Mesodermal cell (in vitro differentiated cells): ENCODE measurements around the gene DST.

Experiments used
- H3K27ac ChIP-seq: 2 replicates; pipeline ENCODE4 v1.7.0; 2013; ENCODE audit warnings: mild to moderate bottlenecking, low read depth, low read length, moderate library complexity; ENCODE audit not compliant: severe bottlenecking
- H3K36me3 ChIP-seq: 2 replicates; pipeline ENCODE4 v1.7.1; 2013; ENCODE audit warnings: mild to moderate bottlenecking, low read length, moderate library complexity; ENCODE audit not compliant: control insufficient read depth, insufficient read depth
- H3K4me1 ChIP-seq: one replicate; pipeline ENCODE4 v1.7.1; 2013; ENCODE audit warnings: mild to moderate bottlenecking, low read length; ENCODE audit not compliant: insufficient read depth, control insufficient read depth, poor library complexity, severe bottlenecking
- H3K4me3 ChIP-seq: 2 replicates; pipeline ENCODE4 v1.7.0; 2013; ENCODE audit warnings: low read length, control low read depth, mild to moderate bottlenecking; ENCODE audit not compliant: insufficient read depth, poor library complexity, severe bottlenecking; ENCODE audit errors: extremely low read depth
- H3K9me3 ChIP-seq: 2 replicates; pipeline ENCODE4 v1.7.1; 2013; ENCODE audit warnings: mild to moderate bottlenecking, low read length, moderate library complexity; ENCODE audit not compliant: control insufficient read depth
- WGBS, 2 experiments: methylation state at CpG; one replicate each; pipeline ENCODE4 v1.1.5; 2013; ENCODE audit warnings: missing lambda C conversion rate in 2 of 2; ENCODE audit not compliant: insufficient coverage in 2 of 2; 5-methylcytosine and 5-hydroxymethylcytosine counted together

Gene DST

DNA sequence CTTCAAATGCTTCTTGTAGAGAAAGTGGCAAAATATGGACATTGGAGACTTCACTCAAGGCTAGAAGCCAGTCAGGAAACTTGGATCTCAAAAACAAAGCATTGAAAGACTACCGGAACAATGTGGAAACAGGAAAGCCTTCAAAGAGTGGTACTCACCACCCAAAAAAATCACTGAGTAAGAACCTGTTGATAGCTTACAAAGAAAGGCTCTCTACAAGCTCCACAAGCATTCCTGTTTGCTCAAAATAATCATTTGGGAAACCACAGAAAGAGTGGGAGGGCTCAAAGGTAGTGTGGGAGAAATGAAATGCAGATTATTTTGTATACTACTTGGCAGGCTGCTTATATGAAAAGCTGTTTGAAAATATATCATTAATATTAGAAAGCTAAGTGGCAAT, 9.5 kb upstream of the DST start:
- Histone ChIP-seq H3K36me3 (peaks cover 13% of the 10 kb centered on the region), H3K9me3 (no peaks in the 10 kb centered on the region), H3K4me1 (peaks cover 10% of the 10 kb centered on the region), H3K4me3 (no peak overlapping the region), H3K27ac (no peak overlapping the region)
- WGBS, 2 experiments = no CpG with 5 or more reads among the region's 1 CpG

DNA sequence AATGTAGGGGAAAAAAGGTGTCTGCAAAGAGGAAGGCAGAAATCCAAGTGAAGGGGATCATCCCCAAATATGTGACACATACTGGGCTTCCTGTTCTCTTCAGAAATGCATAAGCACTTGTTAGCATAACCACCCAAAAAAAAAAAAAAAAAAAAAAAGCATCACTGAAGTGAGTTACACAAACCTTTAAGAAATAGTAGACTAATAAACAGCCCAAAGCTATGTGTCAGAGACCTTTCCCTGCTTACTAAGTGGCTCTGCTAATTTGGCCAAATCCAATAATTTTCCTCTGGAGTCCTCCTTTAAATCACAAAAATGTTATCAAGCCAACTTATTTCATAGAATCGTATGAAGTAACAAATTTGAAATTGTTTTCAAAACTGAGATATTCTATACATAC, 7.5 kb upstream of the DST start:
- H3K9me3 ChIP-seq = no peaks in the 10 kb centered on the region
- no peak overlapping the region for H3K4me3 ChIP-seq
- no CpG with 5 or more reads among the region's 1 CpG for WGBS, 2 experiments
- H3K36me3 ChIP-seq = peaks cover 24% of the 10 kb centered on the region
- H3K27ac ChIP-seq = no peak overlapping the region
- peaks cover 10% of the 10 kb centered on the region for H3K4me1 ChIP-seq

DNA sequence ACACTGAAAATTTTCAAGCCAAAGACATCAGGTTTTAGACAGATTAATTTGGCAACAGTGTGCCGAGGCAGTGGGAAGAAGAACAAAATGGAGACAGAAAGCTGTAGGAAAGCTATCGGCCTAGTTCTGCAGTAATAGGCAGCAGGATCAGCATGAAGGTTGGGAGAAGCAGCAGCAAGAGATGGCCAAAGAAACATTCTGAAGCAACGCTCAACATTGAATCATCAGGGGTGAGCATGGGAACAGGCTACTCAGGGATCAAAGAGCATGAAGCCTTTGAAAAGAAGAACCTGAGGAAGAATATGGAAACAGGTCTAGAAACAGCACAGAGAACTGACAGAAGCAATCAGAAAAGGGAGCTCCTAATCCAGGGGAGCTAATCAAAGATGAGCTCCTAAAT, 7.1 kb upstream of the DST start:
- H3K4me1 ChIP-seq = peaks cover 10% of the 10 kb centered on the region

DNA sequence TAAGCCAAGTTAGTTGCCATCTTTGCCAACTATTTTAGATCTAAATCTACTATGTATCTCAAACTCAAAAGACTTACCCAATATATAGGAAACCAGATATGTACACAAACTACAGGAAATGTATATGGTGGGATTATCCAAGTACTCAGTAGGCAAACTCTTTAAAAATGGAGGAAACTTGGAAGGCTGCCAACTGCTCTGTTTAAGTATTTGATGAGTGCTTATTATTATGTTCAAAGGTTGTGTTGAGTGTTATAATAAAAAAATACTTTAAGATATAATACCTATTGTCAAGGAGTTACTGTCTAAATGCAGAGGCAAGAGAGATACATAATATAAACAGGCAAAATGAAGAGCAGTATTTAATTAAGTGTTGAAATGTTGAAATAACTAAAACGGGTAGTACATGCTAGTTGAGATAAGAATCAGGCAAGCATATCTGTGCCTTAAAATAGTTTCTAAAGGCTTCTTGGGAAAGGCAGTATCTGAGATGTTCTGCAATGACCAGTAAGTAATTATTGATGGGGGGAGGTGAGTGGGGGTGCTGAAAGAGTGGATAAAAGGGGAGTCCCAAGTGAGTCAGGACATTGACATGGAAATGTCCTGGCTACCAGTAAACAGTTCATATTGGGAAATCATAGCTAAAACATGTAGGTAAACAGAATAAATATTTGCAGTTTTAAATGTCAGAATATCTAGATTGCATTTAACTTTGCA, 6.5 kb upstream of the DST start:
- Histone ChIP-seq H3K36me3 (peaks cover 31% of the 10 kb centered on the region), H3K27ac (no peak overlapping the region), H3K4me3 (no peak overlapping the region), H3K4me1 (peaks cover 10% of the 10 kb centered on the region), H3K9me3 (no peaks in the 10 kb centered on the region)
- 73 to 88% methylated on average over 1 of the region's 1 CpG for WGBS, 2 experiments

More for the DNA sequence above, 7.1 kb upstream of the DST start:
- Histone ChIP-seq H3K36me3 (peaks cover 28% of the 10 kb centered on the region), H3K9me3 (no peaks in the 10 kb centered on the region), H3K4me3 (no peak overlapping the region), H3K27ac (no peak overlapping the region)
- 91 to 93% methylated on average over 2 to 3 of the region's 3 CpGs for WGBS, 2 experiments

DNA sequence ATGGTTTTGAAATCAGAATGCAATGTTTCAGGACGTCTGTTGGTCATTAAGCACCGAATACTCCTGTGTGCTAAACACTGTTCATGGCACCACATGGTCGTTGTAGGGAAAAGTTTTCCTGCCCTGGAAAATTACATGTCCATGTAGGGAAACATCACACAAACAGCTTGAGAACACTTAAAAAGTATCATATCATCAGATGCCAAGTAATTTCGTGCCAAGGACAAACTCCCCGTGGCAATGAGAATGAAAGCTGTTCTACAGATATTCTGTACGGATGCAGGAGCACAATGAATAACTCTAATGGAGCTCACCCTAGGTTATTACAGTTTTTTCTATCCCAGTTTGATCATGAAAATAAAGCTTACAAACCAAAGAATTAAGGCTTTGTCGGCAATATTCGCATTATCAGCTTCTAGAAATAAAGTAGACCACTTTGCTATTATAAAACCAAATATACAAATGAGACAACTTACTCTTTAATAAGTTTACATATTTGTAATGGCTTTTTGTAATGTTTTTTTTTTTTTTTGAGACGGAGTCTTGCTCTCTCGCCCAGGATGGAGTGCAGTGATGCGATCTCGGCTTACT, 4.6 kb upstream of the DST start:
- no peak overlapping the region for H3K27ac ChIP-seq
- WGBS, 2 experiments = 96% methylated on average over 8 to 9 of the region's 12 CpGs
- H3K9me3 ChIP-seq = no peaks in the 10 kb centered on the region
- no peak overlapping the region for H3K4me3 ChIP-seq
- H3K36me3 ChIP-seq = peaks cover 36% of the 10 kb centered on the region
- peaks cover 24% of the 10 kb centered on the region for H3K4me1 ChIP-seq

DNA sequence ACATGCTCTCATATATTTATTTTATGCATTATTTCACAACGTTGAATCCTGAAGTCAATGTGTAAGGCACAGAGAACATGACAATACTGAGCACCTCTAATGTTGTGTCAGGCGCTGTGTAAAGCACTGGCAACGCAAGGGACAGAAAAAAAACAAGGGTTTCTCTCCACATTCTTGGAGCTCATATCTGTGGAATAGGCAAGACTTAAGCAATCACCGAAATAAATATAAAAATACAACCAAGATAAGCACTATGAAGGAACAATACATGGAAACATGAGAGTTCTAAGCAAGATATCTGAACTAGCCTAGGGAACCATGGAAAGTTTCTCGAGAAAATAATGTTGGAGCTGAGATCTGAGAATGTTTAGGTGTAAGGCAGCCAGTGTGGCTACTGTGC, 1.7 kb upstream of the DST start:
- WGBS, 2 experiments = 100% methylated on average over 1 to 2 of the region's 5 CpGs
- H3K4me3 ChIP-seq = no peak overlapping the region
- H3K27ac ChIP-seq = no peak overlapping the region
- peaks cover 50% of the 10 kb centered on the region for H3K36me3 ChIP-seq
- H3K9me3 ChIP-seq = no peaks in the 10 kb centered on the region
- H3K4me1 ChIP-seq = peaks cover 15% of the 10 kb centered on the region

DNA sequence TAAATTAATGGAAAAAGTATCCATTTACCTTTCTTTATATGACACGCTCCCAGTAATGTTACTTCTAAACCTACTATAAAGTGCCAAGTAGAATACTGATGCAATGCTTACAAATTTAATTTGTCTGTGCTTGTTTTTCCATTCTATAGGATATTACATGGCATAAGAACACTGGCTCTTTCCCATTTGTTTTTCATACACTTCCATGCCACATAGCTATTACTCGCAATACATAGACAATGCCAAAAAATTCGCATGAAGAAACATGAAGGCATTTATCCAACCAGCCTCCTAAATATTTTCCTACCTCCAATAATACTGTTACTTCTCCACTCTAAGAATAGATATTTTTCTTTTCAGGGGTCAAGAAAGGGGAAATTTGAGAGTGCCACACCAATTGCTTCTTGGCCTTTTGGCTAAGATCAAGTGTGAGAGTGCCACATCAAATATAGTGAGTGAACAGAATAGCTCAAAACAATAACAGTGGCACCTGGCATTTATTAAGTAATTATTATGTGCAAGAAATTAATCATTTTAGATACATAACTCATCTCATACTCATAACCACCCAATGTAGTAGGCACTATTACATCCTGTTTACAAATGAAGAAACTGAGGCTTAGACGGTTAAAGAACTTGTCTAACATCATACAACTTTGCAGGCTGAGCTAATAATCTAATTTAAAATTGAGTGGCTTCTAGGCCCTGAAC, 845 bp upstream of the DST start:
- WGBS, 2 experiments = 83 to 85% methylated on average over 2 to 3 of the region's 4 CpGs
- peaks cover 54% of the 10 kb centered on the region for H3K36me3 ChIP-seq
- H3K4me1 ChIP-seq = peaks cover 14% of the 10 kb centered on the region

DNA sequence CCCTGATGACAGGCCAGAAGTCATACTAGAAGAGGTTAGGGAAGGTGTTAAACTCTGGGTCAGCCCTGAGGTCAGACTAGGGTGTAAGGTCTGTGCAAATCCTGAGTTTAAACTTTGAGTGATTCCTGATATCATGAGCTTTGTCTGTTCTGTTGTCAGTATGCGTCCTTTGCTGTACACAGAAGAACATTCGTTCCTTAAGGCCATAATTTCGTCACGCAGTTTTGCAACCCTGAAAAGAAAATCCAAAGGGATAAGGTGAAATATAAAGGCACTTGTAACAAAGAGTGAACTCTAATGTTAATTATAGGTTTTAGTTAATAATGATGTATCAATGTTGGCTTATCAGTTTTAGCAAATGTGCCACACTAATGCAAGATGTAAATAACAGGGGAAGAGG, 2.3 kb downstream of the DST start:
- no peaks in the 10 kb centered on the region for H3K9me3 ChIP-seq

More for the DNA sequence above, 845 bp upstream of the DST start:
- Histone ChIP-seq H3K27ac (no peak overlapping the region), H3K9me3 (no peaks in the 10 kb centered on the region), H3K4me3 (no peak overlapping the region)

DNA sequence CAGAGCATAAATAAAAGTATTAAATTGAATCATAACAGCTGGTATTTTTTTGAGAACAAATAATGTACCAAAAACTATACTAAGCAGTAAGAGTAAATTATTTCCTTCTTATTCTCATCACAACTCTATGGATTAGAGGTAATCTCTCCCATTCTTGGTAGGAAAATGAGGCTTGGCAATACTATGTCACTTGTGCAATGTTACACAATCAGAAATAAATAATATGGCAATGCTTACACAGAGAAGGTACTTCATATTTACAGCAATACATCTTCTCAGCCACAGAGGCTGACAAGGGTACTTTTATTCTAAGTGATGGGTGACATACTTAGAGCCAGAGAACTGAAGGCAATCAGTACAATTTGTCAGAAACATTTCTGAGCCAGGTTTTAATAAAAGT, 3.9 kb downstream of the DST start:
- H3K36me3 ChIP-seq = peaks cover 57% of the 10 kb centered on the region

More for the DNA sequence above, 2.3 kb downstream of the DST start:
- peaks cover 14% of the 10 kb centered on the region for H3K4me1 ChIP-seq
- 88 to 100% methylated on average over 1 to 4 of the region's 4 CpGs for WGBS, 2 experiments
- no peak overlapping the region for H3K27ac ChIP-seq
- H3K4me3 ChIP-seq = no peak overlapping the region
- peaks cover 49% of the 10 kb centered on the region for H3K36me3 ChIP-seq

DNA sequence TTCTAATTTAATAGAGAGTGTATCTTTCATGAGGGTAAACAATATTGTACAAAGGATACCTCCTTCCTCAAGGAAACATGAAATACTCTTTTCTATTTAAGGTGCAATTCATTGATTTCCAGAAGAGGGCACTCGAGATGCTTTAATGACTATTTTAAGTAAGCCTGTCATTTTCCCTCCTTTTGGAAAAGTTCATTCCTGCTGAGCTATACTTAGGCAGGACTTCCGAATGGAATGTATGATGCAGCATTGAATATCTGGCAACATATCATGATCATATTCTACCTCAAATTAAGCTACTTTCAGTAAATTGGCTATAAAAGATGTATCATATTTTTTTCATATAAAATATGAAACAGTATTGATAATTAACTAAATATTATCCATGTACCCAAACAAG, 5.0 kb downstream of the DST start:
- Histone ChIP-seq H3K4me1 (peaks cover 4% of the 10 kb centered on the region), H3K9me3 (no peaks in the 10 kb centered on the region), H3K36me3 (peaks cover 63% of the 10 kb centered on the region), H3K27ac (no peak overlapping the region), H3K4me3 (no peak overlapping the region)
- WGBS, 2 experiments = no CpG with 5 or more reads among the region's 2 CpGs

More for the DNA sequence above, 3.9 kb downstream of the DST start:
- Histone ChIP-seq H3K9me3 (no peaks in the 10 kb centered on the region), H3K4me3 (no peak overlapping the region), H3K27ac (no peak overlapping the region), H3K4me1 (peaks cover 14% of the 10 kb centered on the region)

DNA sequence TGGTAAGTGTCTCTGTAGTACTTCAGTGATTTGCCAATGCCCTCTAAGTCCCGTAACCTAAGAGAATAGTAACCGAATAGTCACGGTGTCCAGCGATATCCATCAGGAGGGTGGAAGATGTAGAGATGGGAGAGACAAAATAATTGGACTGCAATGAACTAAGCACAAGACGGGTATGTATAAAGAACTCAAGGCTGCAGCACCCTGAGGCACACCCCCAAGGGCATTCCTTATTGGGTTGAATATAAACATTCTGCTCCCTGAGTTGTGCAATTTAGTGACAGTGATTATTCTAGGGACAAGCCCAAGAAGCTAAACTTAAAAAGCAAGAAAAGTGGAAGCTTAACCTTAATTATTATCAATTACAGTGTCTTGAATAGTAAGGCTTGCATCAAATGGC, 14.6 kb downstream of the DST start:
- 93 to 97% methylated on average over 3 to 5 of the region's 5 CpGs for WGBS, 2 experiments
- Histone ChIP-seq H3K36me3 (peaks cover 53% of the 10 kb centered on the region), H3K9me3 (no peaks in the 10 kb centered on the region), H3K27ac (no peak overlapping the region), H3K4me3 (no peak overlapping the region), H3K4me1 (no peaks in the 10 kb centered on the region)
